HG03378 (cell line): ENCODE data around the gene RBMS1.
"Not testable (repeated sequence)": the region's sequence is repeated elsewhere in the genome, so short reads cannot be mapped to it uniquely, and the experiment has no call there.

Experiments
- ATAC-seq: cut with Tn5 transposase; IDR thresholded peaks from one replicate; pipeline ENCODE4 v1.9.1; 2021; ENCODE audit warnings: mild to moderate bottlenecking, moderate library complexity; ENCODE audit not compliant: unreplicated experiment

Gene RBMS1

DNA sequence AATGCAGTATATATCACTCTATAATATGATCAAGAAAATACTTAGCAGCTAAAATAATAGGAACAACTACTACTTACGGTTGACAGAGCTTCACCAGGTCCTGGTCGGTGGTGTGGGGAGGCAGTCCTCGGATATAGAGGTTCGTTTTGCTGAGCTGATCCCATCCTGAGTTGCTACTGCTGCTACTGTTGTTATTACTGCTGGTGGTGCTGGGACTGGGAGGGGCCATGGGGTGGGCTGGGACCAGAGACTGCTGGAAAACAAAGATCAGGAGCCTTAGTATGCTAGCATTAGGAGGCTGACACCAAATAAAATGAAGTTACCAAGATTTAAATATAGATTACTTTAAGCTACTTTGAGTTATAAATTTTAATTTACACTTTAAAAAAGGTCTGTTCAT lies 126.5 kb downstream of the RBMS1 start:
- ATAC-seq = not testable (repeated sequence)

DNA sequence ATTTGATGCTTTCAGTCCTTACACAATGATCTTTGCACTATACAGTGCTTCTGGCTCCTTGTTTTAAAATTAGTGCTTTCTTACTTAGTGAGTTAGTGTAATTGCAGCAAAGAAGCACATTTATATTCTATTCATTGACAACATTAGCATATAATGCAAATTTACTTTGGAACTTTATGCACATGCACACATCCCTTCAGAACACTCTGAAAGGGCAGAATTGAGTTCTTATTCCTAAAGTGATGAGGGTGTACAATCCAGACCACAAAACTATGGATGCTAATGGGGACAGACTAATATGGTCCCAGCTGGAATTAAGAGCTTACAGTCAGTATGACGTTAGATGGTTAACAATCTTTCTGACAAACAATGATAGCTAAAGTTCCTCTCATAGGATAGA lies 127.1 kb downstream of the RBMS1 start:
- no peak for ATAC-seq

DNA sequence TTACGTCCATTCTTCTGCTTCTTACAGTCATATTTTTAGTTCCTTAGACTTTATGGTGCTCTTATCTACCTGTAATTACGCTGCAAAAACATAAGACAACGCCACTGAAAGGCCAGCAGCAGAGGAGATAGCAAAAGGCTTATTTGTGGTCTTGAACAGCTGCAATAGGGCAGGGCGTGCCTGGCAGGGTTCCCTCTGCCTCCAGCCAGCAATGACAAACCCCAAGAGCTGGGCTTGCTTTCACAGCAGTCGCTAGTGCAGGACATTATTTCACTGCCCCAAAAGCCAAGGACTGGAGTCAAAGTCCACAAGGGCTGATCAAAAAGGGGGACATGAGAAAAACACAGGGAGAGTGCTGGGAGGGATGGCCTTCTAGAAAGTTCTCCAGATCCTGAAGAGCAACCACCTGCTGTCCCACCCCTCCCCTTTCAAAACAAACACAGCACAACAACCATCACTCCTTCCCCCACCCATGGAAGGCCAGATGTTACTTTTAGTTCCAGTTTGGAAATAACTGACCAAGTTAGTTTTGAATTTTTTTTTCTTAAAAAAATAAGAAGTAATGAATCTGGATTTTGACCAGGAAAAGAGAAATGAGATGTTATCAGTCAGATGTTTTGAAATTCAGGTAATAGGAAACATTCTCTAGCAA lies 127.8 kb downstream of the RBMS1 start:
- ATAC-seq = no peak

DNA sequence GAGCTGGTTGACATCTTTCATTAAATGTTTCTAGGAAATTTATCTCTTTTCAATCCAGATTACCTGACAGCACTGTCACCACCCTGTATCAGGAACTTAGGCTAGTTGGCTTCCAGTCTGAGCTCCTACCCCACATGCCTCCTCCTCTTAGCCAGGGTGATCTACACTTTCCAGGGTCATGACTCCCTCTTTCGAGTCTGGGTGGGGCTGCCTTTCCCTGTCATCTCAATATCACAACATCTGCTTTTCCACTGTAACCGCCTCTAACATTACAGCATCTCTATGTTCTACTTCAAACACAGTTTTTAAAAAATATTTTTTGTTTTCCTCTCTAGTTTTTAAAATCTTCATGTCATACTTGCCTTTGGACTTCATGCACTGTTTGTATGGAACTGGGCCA lies 129.2 kb downstream of the RBMS1 start:
- ATAC-seq = no peak

DNA sequence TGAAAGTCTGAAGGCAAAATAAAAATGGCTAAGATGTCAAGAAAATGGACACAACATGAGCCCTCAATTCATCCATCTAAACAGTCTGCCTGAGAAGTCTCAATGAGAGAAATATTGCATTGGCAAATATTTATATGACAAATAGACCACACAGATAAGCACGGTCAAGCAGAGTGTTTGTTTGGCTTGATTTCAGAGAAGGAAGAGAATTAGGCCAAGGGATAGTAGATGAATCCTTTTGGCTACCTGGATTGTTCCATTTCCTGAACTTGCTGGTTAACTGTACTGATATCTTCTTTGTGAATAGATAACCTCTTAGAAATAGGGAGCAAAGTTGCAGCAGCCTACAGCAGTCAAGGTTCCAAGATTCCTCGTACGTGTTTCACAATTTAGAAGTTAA lies 129.6 kb downstream of the RBMS1 start:
- no peak for ATAC-seq

DNA sequence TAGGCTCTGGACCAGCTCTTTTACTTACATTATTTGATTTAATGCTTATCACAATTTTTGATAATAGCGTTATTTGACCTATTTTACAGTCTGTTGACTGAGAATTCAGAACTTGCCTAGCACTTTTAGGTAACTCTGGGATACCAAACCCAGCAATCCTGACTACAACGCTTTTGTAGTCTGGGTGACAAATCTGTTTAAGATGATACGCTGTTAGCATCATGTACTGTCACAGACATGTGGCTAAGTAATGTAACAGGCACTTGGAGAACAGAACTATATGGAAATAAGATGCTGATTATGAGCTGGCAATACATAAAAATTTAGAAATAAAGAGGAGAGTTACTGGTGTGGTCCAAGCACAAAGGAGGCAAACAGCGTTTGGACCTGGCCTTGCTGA lies 130.6 kb downstream of the RBMS1 start:
- no peak for ATAC-seq

DNA sequence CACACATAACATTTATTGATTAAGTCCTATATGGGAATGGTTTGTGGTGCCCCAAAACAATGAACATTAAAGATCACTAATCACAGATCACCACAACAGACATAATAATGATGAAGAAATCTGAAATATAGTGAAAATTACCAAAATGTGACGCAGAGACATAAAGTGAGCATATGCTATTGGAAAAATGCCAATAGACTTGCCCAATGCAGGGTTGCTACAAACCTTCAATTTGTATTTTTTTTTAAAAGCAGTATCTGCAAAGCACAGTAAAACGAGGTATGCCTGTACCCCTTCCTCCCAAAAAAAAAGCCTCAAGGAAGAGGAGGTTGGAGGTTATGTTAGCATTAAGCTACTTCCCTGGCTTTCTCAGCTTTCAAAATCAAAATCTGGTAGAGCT lies 131.1 kb downstream of the RBMS1 start:
- ATAC-seq = no peak

DNA sequence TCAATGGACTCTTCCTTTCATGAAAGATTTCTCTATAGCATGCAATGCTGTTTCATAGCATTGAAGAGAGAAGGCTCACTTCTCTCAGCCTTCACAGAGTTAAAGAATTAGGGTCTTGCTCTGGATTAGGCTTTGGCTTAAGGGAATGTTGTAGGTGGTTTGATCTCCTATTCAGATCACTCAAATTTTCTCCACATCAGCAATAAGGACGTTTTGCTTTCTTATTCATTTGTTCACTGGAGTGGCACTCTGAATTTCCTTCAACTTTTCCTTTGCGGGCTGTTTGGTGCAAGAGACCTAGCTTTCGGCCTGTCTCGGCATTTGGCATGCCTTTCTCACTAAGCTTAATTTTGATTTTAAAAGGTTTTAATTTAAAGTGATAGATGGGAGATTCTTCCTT lies 131.6 kb downstream of the RBMS1 start:
- no peak for ATAC-seq

DNA sequence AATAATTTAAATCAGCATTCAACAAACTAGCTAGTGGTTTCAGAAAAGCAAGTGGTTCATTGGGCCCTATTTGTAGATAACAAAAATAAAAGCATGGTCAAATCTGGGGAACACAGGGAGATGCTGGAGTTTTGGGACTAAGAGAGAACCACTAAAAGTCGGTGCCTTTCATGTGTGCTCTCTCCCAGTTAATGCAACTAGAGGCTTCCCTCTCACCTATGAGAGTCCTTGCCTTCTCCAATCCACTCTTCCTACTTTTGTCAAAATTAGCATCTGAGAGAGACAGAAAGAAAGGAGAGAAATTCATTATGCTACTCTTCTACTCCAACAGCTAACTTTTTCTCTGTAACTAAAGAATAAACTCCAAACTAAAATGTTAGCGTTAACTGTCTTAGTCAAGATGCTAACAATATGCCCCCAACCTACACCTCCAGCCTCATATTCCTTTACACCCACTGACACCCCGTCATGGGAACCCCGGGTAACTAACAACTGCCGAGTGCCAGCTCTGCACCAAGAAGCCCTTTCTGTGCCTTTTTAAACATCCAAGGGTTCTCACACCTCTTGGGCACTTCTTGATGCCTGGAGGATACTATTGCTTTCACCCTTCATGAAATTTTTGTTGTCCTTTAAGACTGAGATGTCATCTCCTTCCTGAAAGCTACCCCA lies 133.4 kb downstream of the RBMS1 start:
- no peak for ATAC-seq

DNA sequence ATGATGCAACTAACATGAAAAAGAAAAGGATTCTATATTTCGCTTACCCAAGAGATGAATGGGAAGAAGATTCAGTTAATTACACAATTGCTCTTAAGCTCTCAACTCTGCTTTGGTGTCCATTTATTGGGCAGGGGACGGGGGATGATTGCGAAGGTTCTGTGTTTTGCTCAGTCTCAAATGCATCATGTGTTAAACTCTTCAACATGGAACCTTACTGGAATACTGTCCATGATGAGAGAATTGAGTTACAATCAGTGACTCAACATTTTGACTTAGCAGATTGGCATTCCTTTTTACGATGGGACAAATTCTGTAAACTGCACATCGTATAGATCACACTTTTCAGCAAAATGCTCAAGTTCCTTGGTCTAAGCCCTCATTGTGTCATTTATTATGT lies 135.6 kb downstream of the RBMS1 start:
- no peak for ATAC-seq

DNA sequence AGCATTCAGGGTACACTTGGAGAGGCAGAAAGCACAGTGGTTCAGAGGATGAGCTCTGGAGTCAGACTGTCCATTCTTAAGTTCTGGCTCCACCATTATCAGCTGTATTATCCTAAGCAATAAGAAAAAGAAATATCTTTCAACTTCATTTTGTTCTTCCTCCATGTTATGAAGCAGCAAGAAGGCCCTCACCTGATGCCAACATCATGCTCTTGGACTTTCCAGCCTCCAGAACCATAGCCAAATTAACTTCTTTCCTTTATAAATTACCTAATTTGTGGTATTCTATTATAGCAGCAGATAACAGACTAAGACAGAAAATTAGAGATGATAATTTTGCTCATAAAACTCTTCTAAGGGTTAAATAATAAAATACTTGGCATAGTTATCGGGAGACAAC lies 137.1 kb downstream of the RBMS1 start:
- ATAC-seq = no peak

DNA sequence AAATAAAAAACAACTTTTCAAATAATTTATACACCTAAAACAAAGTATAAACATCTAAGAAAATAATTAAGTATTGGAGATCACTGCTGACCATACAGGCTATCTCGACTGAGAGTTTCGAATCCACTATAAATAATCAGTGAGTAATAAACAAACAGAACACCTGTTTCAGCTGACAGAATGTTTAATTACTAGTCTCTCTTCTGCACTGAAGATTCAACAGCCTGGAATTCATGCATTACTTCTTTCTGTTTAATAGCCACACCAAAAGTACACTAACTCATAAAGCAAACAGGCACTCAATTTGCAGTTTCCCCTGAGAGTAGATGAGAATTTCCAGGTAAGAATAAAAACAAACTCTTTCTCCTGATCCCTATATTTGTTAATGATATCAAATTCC lies 138.5 kb downstream of the RBMS1 start:
- no peak for ATAC-seq

DNA sequence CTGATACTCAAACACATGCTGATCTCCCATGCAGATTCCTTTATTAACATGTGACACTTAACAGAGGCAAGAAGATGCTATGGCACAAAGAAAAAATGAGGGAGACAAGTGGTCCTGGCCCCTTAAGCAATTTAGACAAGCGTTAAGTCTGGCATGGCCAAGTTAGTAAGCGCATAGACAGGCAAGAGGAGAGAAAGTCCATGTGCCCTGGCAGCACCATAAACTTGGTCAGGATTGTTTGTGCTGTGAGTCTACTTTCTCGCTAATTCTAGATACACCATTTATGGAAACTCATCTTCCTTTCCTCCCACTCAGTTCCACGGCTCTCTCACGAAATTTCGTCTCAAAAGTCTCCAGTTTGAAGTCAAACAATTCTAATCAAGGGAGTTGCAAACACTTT lies 138.9 kb downstream of the RBMS1 start:
- no peak for ATAC-seq

DNA sequence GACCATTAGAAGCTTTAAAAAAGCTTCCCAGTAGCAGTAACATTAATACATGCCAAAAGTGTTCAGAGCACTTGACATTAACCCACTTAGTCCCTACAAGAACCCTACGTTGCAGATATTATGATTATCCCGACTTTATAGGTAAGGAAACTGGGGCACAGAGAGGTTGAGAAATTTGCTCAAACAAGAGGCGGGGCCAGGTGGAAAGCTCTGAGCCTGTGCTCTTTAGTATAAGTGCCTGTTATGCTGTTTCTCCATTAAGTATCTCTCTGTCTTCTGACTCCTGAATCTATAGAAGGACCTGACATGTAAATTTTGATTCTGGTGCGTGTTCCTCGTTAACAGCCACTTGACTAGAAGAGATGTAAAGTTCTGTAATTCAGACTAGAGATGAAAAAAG lies 139.8 kb downstream of the RBMS1 start:
- ATAC-seq = no peak

DNA sequence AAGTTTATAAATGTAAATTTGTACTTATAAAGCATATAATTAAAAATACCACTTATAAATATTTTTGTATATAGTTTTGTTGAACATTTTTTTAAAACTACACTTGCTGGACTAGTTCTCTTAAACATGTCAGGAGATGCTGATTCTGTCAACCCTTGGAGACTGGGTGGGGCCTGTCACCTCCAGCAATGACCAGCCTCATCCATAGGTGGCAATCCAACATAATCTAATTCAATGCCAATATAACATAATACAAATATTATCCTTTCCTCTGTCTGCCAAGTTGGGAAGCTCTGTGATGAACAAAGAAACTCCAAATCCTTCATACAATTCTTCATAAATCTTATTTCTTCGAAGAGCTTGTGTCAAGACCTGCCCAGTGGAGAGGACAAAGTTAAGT lies 140.4 kb downstream of the RBMS1 start:
- ATAC-seq = no peak

DNA sequence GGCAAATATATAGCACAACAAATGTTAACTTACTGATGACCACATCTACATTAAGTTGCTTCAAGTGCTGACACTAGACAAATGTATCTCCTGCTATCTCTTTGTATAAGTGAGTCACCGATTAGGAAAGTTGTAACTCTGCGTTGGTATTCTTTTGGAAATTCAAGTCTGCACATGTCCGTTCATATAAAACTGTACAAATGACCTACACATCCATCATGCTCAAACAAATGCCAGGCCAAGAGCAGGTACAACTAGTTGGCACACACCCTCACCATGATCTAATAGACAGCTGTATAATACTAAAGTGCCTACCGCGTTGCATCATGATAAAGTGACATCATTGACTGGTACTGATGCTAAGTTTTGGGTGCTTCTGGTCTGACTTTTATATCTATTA lies 141.1 kb downstream of the RBMS1 start:
- ATAC-seq = no peak

DNA sequence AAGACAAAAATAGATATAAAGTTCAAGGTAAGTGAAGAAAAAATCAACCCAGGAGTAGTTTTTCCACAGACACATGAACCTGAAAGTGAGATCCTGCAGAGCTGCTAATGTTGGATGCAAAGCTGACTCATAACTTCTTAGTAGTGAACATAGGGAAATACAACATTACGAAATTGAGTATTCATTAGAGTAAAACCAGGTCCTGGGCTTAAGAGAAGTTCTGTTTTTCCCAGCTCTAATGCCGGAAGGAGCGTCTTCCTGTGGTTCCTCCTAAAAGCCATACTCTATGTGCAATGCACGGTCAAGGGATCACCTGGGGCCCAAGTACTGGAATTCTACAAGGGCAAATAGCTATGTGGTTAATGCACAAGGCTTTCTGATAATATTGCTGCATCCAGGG lies 141.7 kb downstream of the RBMS1 start:
- ATAC-seq = no peak

DNA sequence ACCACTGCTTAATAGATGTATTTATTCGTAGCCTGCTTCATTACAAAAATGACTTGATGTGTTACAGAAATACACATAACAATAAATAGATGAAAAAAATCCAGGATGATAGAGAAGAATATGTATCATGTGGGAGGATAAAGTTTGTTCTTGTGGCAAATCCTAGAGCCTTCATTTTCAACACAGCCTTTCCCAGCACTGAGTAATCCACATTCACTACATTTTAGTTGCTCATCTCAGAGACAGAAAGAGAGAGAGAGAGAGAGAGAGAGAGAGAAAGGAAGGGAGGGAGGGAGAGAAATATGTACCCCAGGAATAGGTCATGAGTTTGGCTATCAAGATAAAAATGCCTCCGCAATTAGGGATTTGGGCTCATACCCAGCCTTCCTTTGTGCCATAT lies 144.3 kb downstream of the RBMS1 start:
- ATAC-seq = no peak

DNA sequence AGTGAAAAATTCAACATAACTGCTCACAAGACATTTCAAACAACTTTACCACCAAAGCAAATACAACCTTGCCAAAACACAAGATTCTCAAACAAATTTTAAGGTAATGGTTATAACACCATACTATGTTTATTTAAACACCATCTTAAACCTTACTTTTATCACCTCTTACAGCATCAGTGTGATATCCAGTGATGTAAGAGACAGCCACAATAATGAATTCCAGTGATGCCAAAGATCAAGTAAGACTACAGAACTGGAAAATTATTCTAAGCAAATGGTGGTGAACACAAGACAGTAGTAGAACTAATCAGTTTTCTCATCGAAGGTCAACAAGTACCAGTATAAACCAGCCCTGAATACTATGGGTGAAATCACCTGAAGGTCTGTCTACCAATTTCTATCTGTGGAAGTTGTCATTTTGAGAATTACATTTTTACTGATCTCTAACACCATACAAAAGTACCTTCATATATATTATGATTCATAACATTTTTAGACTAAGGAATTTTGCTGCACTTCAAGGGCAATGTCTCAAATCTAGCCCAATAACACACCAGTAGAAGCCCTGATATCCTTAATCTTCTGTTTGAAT lies 146.2 kb downstream of the RBMS1 start:
- no peak for ATAC-seq

DNA sequence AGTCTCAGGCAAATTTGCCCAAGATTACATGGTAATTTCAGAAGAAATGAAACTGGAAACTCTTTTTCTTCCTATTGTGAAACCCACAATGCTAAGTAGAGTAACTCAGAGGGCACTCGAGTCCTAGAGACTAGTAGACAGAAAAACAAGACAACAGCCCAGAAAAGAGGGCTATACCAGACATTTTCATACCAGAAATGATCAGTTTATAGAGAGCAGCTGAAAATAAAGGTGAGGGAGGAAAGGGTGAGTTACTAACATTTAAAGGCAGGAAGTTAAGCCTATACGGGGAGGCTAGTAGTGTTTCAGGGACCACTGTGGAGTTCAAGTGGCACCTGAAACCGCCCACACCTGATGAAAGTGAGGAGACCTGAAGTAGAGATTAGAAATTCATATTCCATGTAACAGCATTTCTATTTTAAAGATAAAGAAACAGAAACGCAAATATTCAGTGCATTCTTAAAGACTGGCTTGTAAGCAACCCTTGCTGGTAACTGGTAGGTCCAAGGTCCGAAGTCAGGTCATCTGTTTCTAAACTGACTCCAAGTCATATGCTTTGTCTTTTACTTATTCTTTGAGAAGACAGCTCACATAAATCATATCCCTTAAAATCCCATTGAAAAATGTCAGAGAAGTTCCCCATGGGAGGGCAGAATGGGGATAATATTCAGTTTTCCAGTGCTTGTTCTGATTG lies 148.4 kb downstream of the RBMS1 start:
- ATAC-seq = no peak

DNA sequence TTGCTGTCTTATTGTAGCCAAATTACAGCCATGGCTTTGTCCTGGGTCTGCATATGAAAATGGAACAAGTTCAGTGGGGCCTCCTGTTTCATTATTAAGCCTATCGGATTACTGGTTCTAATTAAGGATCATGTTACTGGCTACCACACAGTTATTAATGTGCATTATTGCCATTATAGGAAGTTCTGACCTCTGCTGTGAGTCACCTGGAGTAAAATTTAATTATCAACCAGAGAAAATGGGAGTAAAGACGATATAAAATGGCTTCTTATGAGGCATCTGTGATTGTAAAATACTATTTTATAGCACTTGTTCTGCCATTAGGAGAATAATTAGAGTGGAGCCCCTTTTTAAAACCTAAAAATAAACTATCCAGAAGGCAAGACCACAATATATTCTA lies 150.2 kb downstream of the RBMS1 start:
- ATAC-seq = no peak

DNA sequence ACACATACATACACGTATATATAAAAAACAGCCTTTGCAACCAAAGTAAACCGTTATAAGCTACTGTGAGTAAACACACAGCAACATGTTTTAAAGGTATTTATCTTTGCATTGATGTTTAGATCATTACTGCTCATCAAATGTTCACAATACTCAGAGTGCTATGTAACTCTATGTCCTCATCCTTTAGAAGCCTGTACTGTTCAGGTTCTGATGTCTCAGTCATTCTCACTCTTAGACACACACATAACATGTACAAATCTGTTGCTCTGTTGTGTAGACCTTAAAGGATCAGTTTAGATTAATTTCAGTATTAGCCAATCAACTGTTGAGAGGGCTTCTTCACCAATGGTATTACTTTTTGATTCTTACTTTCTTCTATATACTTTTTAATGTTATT lies 153.9 kb downstream of the RBMS1 start:
- ATAC-seq = no peak
